Upper lobe of right lung (tissue), 1 donor: Measurements from ENCODE around the gene CETP. TPM values are rescaled to one million over a fixed set of nuclear protein-coding genes. Genes with fewer than 3 reads are reported as not detected.

Experiments used
- ATAC-seq: fragments of 200-7000 bp; cut with Tn5 transposase; one replicate; pipeline ENCODE4 v1.9.1; 2020; ENCODE audit warnings: mild to moderate bottlenecking, moderate library complexity
- DNase-seq: peaks from one replicate; pipeline ENCODE4 v3.0.0-alpha.2; 2020
- H3K27ac ChIP-seq: fragments of 200-600 bp; one replicate; pipeline ENCODE4 v1.8.0; 2022
- H3K27me3 ChIP-seq: fragments of 200-600 bp; one replicate; pipeline ENCODE4 v1.8.0; 2022; ENCODE audit warnings: mild to moderate bottlenecking
- H3K36me3 ChIP-seq: fragments of 200-600 bp; one replicate; pipeline ENCODE4 v1.8.0; 2022
- H3K4me1 ChIP-seq: fragments of 200-600 bp; one replicate; pipeline ENCODE4 v1.8.0; 2022
- H3K4me3 ChIP-seq: fragments of 200-600 bp; one replicate; pipeline ENCODE4 v1.8.0; 2022; ENCODE audit warnings: mild to moderate bottlenecking
- H3K9me3 ChIP-seq: fragments of 200-600 bp; one replicate; pipeline ENCODE4 v1.8.0; 2022
- CTCF ChIP-seq: fragments of 200-600 bp; IDR thresholded peaks from one replicate; pipeline ENCODE4 v1.8.0; 2022; ENCODE audit warnings: antibody characterized with exemption
- intact Hi-C: fragments of 100-400 bp; cut with DNase I; formaldehyde crosslinking; loops from one replicate; pipeline ENCODE4 v1.11.0; 2022
- total RNA-seq: library from RNA; stranded (reverse); fragmentation: NEBNext Ultra II Directional; extraction: Animal tissue kit (Norgen Biotek cat#: 25700); gene quantifications from one replicate; pipeline ENCODE4 v1.2.1, GENCODE V29; 2021
- donor health status: DM: no; HTN: yes; CAD: no; lungs with severe emphysema.

The CETP gene
- total RNA-seq, 1 donor from 2014 or later, result 1.9 TPM

- ATAC-seq, result no peak
- Histone ChIP-seq H3K4me3 (no peak overlapping the region), H3K36me3 (no peaks in the 10 kb centered on the region), H3K4me1 (peaks cover 28% of the 10 kb centered on the region), H3K27me3 (no peaks in the 10 kb centered on the region), H3K27ac (no peak overlapping the region), H3K9me3 (no peaks in the 10 kb centered on the region)
- no peak for DNase-seq
- no peak for TF ChIP-seq CTCF
- intact Hi-C loops, result no loop called here
Observed at GRCh38 chr16:56993204-56993603, 31.5 kb downstream of the CETP start.

- ATAC-seq, result no peak
- no peak for TF ChIP-seq CTCF
- DNase-seq, result no peak
- no peaks in the 10 kb centered on the region for H3K36me3 ChIP-seq
- no peak overlapping the region for H3K27ac ChIP-seq
- H3K27me3 ChIP-seq, result no peaks in the 10 kb centered on the region
- H3K4me3 ChIP-seq, result no peak overlapping the region
- H3K4me1 ChIP-seq, result peaks cover 26% of the 10 kb centered on the region
- intact Hi-C loops, result no loop called here
- no peaks in the 10 kb centered on the region for H3K9me3 ChIP-seq
Observed at GRCh38 chr16:56994311-56994710, 32.6 kb downstream of the CETP start.

- no peaks in the 10 kb centered on the region for H3K9me3 ChIP-seq
- no peaks in the 10 kb centered on the region for H3K27me3 ChIP-seq
- H3K36me3 ChIP-seq, result no peaks in the 10 kb centered on the region
- intact Hi-C loops, result no loop called here
- TF ChIP-seq CTCF, result no peak
- DNase-seq, result no peak
- no peak overlapping the region for H3K4me3 ChIP-seq
- no peak for ATAC-seq
- no peak overlapping the region for H3K27ac ChIP-seq
- H3K4me1 ChIP-seq, result peaks cover 35% of the 10 kb centered on the region
Observed at GRCh38 chr16:56995136-56995805, 33.5 kb downstream of the CETP start.

- Histone ChIP-seq H3K27ac (no peak overlapping the region), H3K27me3 (no peaks in the 10 kb centered on the region), H3K4me3 (no peak overlapping the region), H3K36me3 (no peaks in the 10 kb centered on the region), H3K9me3 (no peaks in the 10 kb centered on the region), H3K4me1 (peaks cover 31% of the 10 kb centered on the region)
- intact Hi-C loops, result no loop called here
- no peak for TF ChIP-seq CTCF
- DNase-seq (no peak), ATAC-seq (no peak)
Observed at GRCh38 chr16:56997264-56997663, 35.5 kb downstream of the CETP start.

- TF ChIP-seq CTCF, result no peak
- Histone ChIP-seq H3K4me3 (no peak overlapping the region), H3K27me3 (no peaks in the 10 kb centered on the region), H3K9me3 (no peaks in the 10 kb centered on the region), H3K36me3 (no peaks in the 10 kb centered on the region), H3K4me1 (peaks cover 28% of the 10 kb centered on the region), H3K27ac (no peak overlapping the region)
- DNase-seq (no peak), ATAC-seq (no peak)
- intact Hi-C loops, result no loop called here
Observed at GRCh38 chr16:56997931-56998330, 36.2 kb downstream of the CETP start.

- H3K9me3 ChIP-seq, result no peaks in the 10 kb centered on the region
- H3K4me3 ChIP-seq, result no peak overlapping the region
- ATAC-seq, result no peak
- no peak for TF ChIP-seq CTCF
- intact Hi-C loops, result no loop called here
- H3K27me3 ChIP-seq, result no peaks in the 10 kb centered on the region
- no peak for DNase-seq
- no peaks in the 10 kb centered on the region for H3K36me3 ChIP-seq
- no peak overlapping the region for H3K27ac ChIP-seq
- peaks cover 24% of the 10 kb centered on the region for H3K4me1 ChIP-seq
Observed at GRCh38 chr16:56998352-56998751, 36.6 kb downstream of the CETP start.
